ENCODE results near the gene AQR.
"Not testable (repeated sequence)": the region's sequence is repeated elsewhere in the genome, so short reads cannot be mapped to it uniquely, and the experiment has no call there.

The AQR gene

DNA sequence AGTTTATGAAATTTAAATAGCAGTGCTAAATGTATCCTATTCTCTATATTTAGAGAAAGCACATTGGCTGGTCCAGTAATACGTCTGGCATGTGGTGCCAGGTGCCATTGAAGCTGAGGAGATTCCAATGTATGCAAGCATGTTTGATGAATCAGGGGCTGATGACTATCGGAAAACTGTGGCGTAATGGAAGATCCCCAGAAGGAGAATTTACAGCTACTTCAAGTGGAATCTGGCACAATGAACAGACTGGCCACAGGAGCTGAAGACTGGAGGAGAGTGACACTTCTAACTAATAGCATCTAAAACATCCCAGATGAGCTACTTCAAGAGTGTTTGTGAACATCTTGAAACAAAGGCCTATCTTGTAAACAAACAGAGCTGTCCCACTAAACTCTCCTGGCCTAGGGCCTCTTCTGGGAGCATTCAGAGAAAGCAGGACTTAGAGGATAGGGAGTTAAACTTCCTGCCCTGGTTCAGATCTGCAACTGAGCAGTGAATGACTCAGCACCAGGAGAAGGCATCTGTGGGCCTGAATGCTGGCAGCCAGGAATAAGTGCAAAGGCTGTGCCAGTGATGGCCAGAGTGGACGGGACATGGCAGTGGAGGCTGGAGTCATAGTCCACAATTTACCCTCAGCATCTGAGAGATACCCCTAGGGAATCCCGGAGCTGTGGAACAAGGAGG, 159.0 kb downstream of the AQR start:
- DNase-seq, result no peak

- DNase-seq, result no peak
These were observed 160.4 kb downstream of the AQR start for GRCh38 chr15:34809186-34809585.

DNA sequence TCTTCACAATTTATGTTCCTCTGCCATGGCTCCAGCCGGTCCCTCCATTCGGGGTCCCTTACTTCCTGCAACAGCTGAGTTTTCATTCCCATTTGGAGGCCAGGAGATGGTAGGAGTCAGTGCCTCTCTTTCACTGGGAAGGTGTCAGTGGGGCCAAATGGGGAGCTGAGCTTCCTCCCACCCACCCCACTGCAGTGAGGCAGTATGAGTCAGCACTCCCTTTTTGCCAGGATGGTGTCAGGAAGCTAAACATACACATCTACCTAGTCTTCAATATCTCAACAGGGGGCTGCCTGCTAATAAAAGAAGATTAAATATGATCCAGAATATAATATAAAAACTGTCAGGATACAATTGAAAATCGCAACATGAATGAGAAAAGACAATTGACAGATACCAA, 161.5 kb downstream of the AQR start:
- DNase-seq, result no peak

GRCh38 chr15:34807241-34807640, 162.3 kb downstream of the AQR start:
- not testable (repeated sequence) for DNase-seq

GRCh38 chr15:34804776-34805175, 164.8 kb downstream of the AQR start:
- DNase-seq, result no peak

DNA sequence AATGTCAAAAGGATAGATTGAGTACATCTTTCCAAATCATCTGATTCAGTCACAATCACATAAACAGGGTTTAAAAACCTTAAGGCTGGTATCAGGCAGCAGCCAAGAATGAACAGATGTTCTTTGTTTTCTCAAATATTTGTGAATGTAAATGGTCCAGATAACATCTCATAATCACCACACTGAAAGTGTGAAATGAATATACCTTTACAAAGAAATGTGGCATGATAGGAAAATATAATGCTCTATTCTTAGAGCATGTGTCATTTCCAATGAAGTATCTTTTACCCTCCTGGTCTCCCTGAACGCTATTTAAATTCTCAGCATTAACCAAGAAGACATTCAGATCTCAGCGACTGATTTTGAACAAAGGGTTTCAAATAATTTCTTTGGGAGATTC, 165.4 kb downstream of the AQR start:
- DNase-seq, result no peak

DNA sequence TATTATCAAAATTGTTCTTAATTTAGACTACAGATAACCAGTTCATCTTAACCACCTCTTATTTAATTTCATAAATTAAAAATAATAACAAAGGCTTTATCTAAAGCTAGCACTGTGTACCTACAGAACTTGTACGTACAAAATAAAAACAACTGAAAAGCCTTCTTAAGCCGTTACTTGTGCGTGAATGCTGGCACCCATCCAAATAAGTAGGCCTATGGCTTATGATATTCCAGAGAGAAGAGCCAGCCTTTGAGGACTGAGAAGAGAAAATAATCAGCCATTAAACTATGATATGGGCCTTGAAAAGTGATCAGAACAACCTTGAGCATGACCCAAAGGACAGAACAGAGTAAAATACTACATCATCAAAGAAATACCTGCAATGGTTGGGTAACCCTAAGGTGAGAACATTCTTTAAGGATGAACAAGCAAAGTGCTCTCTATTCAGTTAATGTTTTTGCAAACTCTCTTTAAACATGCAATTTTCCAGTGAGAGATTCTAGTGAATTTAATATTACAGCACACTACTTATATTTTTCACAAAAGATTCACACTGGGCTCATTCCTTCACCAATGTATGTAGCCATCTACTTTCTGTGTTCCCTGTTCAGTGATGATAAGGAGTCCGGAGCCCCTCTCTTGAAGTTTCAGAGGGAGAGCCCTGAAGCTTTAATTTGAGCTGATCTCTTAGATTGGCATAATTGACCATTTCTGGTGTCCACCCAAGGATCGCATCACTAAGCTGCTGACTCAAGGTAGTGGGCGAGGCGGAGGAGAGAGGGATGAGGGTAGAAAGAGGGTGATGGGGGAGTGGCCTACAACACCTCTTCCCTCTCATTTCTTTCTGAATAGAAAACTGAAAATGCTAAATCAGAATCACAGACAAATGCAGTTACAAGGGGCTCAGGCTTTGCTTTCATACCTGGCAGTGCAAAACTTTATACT, 166.5 kb downstream of the AQR start:
- no peak for DNase-seq

DNA sequence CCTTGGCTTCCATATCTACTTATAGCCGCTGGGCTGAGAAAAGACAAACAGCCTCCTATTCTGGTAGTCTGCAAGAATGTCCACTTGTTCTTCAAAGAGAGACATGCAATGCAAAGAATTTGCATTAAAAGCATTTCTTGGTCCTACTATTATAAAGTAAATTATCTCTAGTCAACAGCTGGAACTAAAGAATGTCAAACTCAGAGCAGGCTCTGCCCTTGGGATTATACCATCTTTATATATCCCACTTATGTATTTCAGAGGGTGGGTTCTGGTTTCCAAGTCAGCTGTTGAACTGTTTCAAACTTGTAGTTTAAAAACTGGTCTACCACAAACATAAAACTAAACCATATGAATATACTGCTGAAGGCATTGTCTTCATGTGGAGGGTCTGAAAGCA, 167.2 kb downstream of the AQR start:
- no peak for DNase-seq
